NB4 (cell line): ENCODE results near the gene IDI2.

Source experiments
- DNase-seq: peaks from one replicate; pipeline ENCODE4 v3.0.0; 2010; ENCODE audit warnings: low read depth
- H3K4me3 ChIP-seq: one replicate; pipeline ENCODE4 v1.5.1; 2011; ENCODE audit warnings: mild to moderate bottlenecking, low read depth, low read length, moderate library complexity
- CTCF ChIP-seq: IDR thresholded peaks from one replicate; pipeline ENCODE4 v1.5.1; 2012; ENCODE audit warnings: low read depth, low read length
- MAX ChIP-seq: IDR thresholded peaks from 2 replicates; pipeline ENCODE4 v1.6.1; 2011; ENCODE audit warnings: low read depth, low read length
- MYC ChIP-seq: IDR thresholded peaks from 2 replicates; pipeline ENCODE4 v1.6.1; 2011; ENCODE audit warnings: low read depth, low read length
- POLR2A ChIP-seq: IDR thresholded peaks from 2 replicates; pipeline ENCODE4 v1.6.1; 2011; ENCODE audit warnings: mild to moderate bottlenecking; ENCODE audit not compliant: insufficient read length; ENCODE audit errors: extremely low read depth

IDI2 gene

GRCh38 chr10:985361-985760, 40.3 kb downstream of the IDI2 start:
- TF ChIP-seq MYC = no peak
- TF ChIP-seq CTCF = no peak
- TF ChIP-seq POLR2A = no peak
- no peak for TF ChIP-seq MAX
- DNase-seq = no peak

GRCh38 chr10:983971-984655, 41.5 kb downstream of the IDI2 start:
- no peak for DNase-seq
- H3K4me3 ChIP-seq = no peak overlapping the region
- TF ChIP-seq MYC (no peak), MAX (no peak), POLR2A (no peak), CTCF (no peak)

More at GRCh38 chr10:985361-985760, 40.3 kb downstream of the IDI2 start:
- no peak overlapping the region for H3K4me3 ChIP-seq

- H3K4me3 ChIP-seq = no peak overlapping the region
- DNase-seq = no peak
- TF ChIP-seq MYC = no peak
- no peak for TF ChIP-seq CTCF
- no peak for TF ChIP-seq POLR2A
- TF ChIP-seq MAX = no peak
These were observed 42.3 kb downstream of the IDI2 start for GRCh38 chr10:983401-983800.

- H3K4me3 ChIP-seq = no peak overlapping the region
- no peak for DNase-seq
- no peak for TF ChIP-seq CTCF
- TF ChIP-seq POLR2A = no peak
- no peak for TF ChIP-seq MAX
- TF ChIP-seq MYC = no peak
These were observed 45.1 kb downstream of the IDI2 start for GRCh38 chr10:980468-981093.

GRCh38 chr10:978826-979421, 46.7 kb downstream of the IDI2 start:
- peak; percentile 29 for DNase-seq
- H3K4me3 ChIP-seq = no peak overlapping the region
- TF ChIP-seq MYC (no peak), MAX (no peak), CTCF (no peak), POLR2A (no peak)
